ENCODE measurements around the gene GREB1L. TPM values are rescaled to one million over a fixed set of nuclear protein-coding genes. Genes with fewer than 3 reads are reported as not detected.
"Not testable (repeated sequence)": the region's sequence is repeated elsewhere in the genome, so short reads cannot be mapped to it uniquely, and the experiment has no call there.

The GREB1L gene
- total and polyA plus RNA-seq, 2 experiments from 2014 or later: 1.9 to 3.0 TPM

DNA sequence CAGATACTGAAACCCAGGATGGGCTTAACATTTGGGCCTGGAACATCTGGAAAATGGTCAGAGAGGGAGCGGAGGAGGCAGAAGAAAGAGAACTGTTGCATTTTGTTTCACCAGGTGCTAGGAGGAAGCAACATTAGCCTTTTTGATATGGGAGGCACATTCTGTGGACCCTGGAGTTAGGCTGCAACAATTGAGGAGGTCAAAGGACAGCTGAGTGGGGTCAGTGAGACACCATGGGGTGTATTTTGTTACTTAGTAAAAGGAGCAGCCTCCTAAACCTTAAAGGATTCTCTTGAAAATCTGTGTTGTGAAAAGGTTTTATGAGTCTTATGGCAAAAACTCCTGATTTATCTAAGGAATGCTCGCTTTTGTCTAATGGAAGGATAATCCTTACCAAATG lies 124.9 kb downstream of the GREB1L start:
- H3K27me3 ChIP-seq (replicated peaks; ENCODE audit: insufficient read depth): no peaks in the 10 kb centered on the region
- no peaks in the 10 kb centered on the region for H4K20me1 ChIP-seq (ENCODE audit: insufficient read depth)
- no peak overlapping the region for H3K27ac ChIP-seq
- H3K36me3 ChIP-seq (ENCODE audit: low read depth): no peaks in the 10 kb centered on the region
- H3K9me2 ChIP-seq (ENCODE audit: insufficient read depth): no peaks in the 10 kb centered on the region
- no peak for DNase-seq
- TF ChIP-seq EZH2phosphoT487 (IDR thresholded peaks at IDR 0.05; ENCODE audit: insufficient read depth, low read depth): no peak
- no peak for TF ChIP-seq EZH2 (IDR thresholded peaks at IDR 0.05; ENCODE audit: insufficient read depth, poor library complexity, severe bottlenecking)
- WGBS, 2 experiments (ENCODE audit: low coverage in 1 of 2, low lambda C conversion rate in 2 of 2, missing lambda C conversion rate in 2 of 2): 96 to 100% methylated on average over 2 of the region's 2 CpGs
- peaks cover 17% of the 10 kb centered on the region for H3F3A ChIP-seq (ENCODE audit: insufficient read depth)
- no peak overlapping the region for H2AFZ ChIP-seq
- no peak overlapping the region for H3K4me3 ChIP-seq
- in situ Hi-C loops (cut with MboI): loop anchor here (25.0 kb wide), 1 partner anchor 145 kb away; no protein-coding TSS in a partner anchor
- H3K79me2 ChIP-seq (ENCODE audit: insufficient read depth): no peaks in the 10 kb centered on the region
- H3K4me1 ChIP-seq (ENCODE audit: insufficient read depth): peaks cover 40% of the 10 kb centered on the region
- no peaks in the 10 kb centered on the region for H3K9me3 ChIP-seq (ENCODE audit: low read depth)
- H3K4me2 ChIP-seq (ENCODE audit: unreplicated experiment): no peak overlapping the region
- H3K9ac ChIP-seq: no peak overlapping the region

DNA sequence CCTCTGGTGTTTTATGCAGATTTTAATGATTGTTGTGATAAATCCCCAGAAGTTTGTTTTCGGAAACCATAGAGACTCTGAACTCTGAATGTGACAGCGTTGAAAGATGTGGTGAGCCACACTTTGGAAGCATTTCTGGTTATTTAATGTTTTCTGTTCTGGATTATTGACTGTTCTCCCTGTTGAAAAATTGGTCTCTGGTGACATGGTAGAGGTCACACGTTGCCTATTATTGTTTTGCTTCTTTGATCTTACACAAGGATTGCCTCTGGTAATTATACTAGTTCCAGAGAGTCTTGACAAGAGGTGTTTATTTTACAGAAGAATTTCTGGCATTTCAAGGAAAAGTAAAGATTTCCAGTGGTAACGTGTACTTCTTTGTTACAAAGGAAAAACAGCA lies 127.1 kb downstream of the GREB1L start:
- Histone ChIP-seq H4K20me1 (ENCODE audit: insufficient read depth) (no peaks in the 10 kb centered on the region), H3K9me3 (ENCODE audit: low read depth) (no peaks in the 10 kb centered on the region), H3K27me3 (replicated peaks; ENCODE audit: insufficient read depth) (no peaks in the 10 kb centered on the region), H3K79me2 (ENCODE audit: insufficient read depth) (no peaks in the 10 kb centered on the region), H3K9ac (peak overlapping the region; percentile 17), H3K4me1 (ENCODE audit: insufficient read depth) (peaks cover 24% of the 10 kb centered on the region), H3K4me2 (ENCODE audit: unreplicated experiment) (peak overlapping the region; percentile 62), H3K9me2 (ENCODE audit: insufficient read depth) (no peaks in the 10 kb centered on the region), H2AFZ (no peak overlapping the region), H3F3A (ENCODE audit: insufficient read depth) (peaks cover 17% of the 10 kb centered on the region), H3K4me3 (no peak overlapping the region), H3K36me3 (ENCODE audit: low read depth) (no peaks in the 10 kb centered on the region), H3K27ac (peak overlapping the region; percentile 55)
- 19 to 23% methylated on average over 4 of the region's 4 CpGs for WGBS, 2 experiments (ENCODE audit: low coverage in 1 of 2, low lambda C conversion rate in 2 of 2, missing lambda C conversion rate in 2 of 2)
- no peak for TF ChIP-seq EZH2 (IDR thresholded peaks at IDR 0.05; ENCODE audit: insufficient read depth, poor library complexity, severe bottlenecking)
- no peak for TF ChIP-seq EZH2phosphoT487 (IDR thresholded peaks at IDR 0.05; ENCODE audit: insufficient read depth, low read depth)
- in situ Hi-C loops (cut with MboI): loop anchor here (25.0 kb wide), 1 partner anchor 143 kb away; no protein-coding TSS in a partner anchor
- peak; percentile 59 for DNase-seq

DNA sequence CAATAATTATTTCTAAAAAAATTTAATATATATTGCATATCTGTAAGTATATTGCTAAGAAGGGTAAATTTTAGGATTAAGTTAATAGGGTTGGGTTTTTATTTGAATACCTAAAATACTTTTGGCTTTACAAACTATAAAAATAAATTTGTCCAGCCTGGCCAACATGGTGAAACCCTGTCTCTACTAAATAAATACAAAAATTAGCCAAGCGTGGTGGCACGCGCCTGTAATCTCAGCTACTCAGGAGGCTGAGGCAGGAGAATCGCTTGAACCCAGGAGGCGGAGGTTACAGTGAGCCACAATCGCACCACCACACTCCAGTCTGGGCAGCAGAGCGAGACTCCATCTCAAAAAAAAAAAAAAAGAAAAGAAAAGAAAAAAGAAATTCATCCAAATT lies 127.6 kb downstream of the GREB1L start:
- WGBS, 2 experiments (ENCODE audit: low coverage in 1 of 2, low lambda C conversion rate in 2 of 2, missing lambda C conversion rate in 2 of 2): 66 to 75% methylated on average over 7 of the region's 7 CpGs

DNA sequence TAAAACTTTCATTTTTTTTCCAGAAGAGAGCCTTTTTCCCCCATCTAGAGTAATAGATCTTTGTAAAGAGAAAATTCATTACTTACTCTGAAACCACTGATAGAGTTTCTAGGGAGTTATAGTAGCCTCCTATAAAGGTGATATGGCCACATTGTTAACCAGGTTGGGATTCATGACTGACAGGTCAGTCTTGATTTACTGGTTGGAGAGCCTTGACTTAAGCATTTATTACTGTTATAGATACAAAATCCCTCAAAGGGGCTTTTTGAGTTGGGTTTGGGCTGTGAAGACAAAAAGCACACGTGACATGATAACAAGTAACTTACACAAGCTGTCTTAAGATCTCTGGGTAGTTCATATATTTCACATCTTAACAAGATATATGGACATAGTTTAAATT lies 141.0 kb downstream of the GREB1L start:
- H2AFZ ChIP-seq: no peak overlapping the region
- no peak for TF ChIP-seq EZH2phosphoT487 (IDR thresholded peaks at IDR 0.05; ENCODE audit: insufficient read depth, low read depth)
- TF ChIP-seq EZH2 (IDR thresholded peaks at IDR 0.05; ENCODE audit: insufficient read depth, poor library complexity, severe bottlenecking): no peak
- H3K27ac ChIP-seq: no peak overlapping the region
- no peaks in the 10 kb centered on the region for H3K79me2 ChIP-seq (ENCODE audit: insufficient read depth)
- no peak overlapping the region for H3K9ac ChIP-seq
- no peaks in the 10 kb centered on the region for H3K9me2 ChIP-seq (ENCODE audit: insufficient read depth)
- no peaks in the 10 kb centered on the region for H4K20me1 ChIP-seq (ENCODE audit: insufficient read depth)
- 88 to 100% methylated on average over 1 of the region's 1 CpG for WGBS, 2 experiments (ENCODE audit: low coverage in 1 of 2, low lambda C conversion rate in 2 of 2, missing lambda C conversion rate in 2 of 2)
- H3K9me3 ChIP-seq (ENCODE audit: low read depth): no peaks in the 10 kb centered on the region
- H3K4me3 ChIP-seq: no peak overlapping the region
- H3K36me3 ChIP-seq (ENCODE audit: low read depth): no peaks in the 10 kb centered on the region
- H3K4me2 ChIP-seq (ENCODE audit: unreplicated experiment): no peak overlapping the region
- H3F3A ChIP-seq (ENCODE audit: insufficient read depth): no peaks in the 10 kb centered on the region
- no peak for DNase-seq
- in situ Hi-C loops (cut with MboI): no loop called here
- no peaks in the 10 kb centered on the region for H3K27me3 ChIP-seq (replicated peaks; ENCODE audit: insufficient read depth)
- no peaks in the 10 kb centered on the region for H3K4me1 ChIP-seq (ENCODE audit: insufficient read depth)

More for the DNA sequence above, 127.6 kb downstream of the GREB1L start:
- Histone ChIP-seq H3K9ac (peak overlapping the region; percentile 17; the same call in 1 of the 2 replicates), H3K4me2 (ENCODE audit: unreplicated experiment) (peak overlapping the region; percentile 62), H3F3A (ENCODE audit: insufficient read depth) (peaks cover 17% of the 10 kb centered on the region), H3K27ac (peak overlapping the region; percentile 55), H3K4me1 (ENCODE audit: insufficient read depth) (peaks cover 24% of the 10 kb centered on the region)
- not testable (repeated sequence) for H3K4me3 ChIP-seq; H4K20me1 ChIP-seq (ENCODE audit: insufficient read depth); H2AFZ ChIP-seq; H3K27me3 ChIP-seq (replicated peaks; ENCODE audit: insufficient read depth); H3K79me2 ChIP-seq (ENCODE audit: insufficient read depth); H3K36me3 ChIP-seq (ENCODE audit: low read depth); DNase-seq; H3K9me3 ChIP-seq (ENCODE audit: low read depth); H3K9me2 ChIP-seq (ENCODE audit: insufficient read depth)
- in situ Hi-C loops (cut with MboI): loop anchor here (25.0 kb wide), 1 partner anchor 143 kb away; no protein-coding TSS in a partner anchor

Measured in GM23248 (cell line).